T-helper 9 cell (primary cell): Measurements from ENCODE around the gene MRTFA.
"Not testable (repeated sequence)": the region's sequence is repeated elsewhere in the genome, so short reads cannot be mapped to it uniquely, and the experiment has no call there.

Experiments
- DNase-seq: peaks from one replicate; pipeline ENCODE4 v3.0.0-alpha.2; 2020

The MRTFA gene

GRCh38 chr22:40656651-40657050 is 20.1 kb upstream of the MRTFA start:
- not testable (repeated sequence) for DNase-seq

DNA sequence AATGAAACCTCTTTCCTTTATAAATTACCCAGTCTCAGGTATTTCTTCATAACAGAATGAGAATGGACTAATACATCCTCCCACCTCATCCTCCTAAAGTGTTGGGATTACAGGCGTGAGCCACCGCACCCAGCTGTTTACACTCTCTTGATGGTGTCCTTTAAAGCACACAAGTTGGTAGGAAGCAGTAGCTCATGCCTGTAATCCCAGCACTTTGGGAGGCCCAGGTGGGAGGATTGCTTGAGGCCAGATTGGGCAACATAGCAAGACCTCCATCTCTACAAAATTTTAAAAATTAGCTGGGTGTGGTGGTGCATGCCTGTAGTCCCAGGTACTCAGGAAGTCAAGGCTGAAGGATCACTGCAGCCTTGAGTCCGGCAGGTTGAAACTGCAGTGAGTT is 19.4 kb upstream of the MRTFA start:
- DNase-seq = not testable (repeated sequence)

DNA sequence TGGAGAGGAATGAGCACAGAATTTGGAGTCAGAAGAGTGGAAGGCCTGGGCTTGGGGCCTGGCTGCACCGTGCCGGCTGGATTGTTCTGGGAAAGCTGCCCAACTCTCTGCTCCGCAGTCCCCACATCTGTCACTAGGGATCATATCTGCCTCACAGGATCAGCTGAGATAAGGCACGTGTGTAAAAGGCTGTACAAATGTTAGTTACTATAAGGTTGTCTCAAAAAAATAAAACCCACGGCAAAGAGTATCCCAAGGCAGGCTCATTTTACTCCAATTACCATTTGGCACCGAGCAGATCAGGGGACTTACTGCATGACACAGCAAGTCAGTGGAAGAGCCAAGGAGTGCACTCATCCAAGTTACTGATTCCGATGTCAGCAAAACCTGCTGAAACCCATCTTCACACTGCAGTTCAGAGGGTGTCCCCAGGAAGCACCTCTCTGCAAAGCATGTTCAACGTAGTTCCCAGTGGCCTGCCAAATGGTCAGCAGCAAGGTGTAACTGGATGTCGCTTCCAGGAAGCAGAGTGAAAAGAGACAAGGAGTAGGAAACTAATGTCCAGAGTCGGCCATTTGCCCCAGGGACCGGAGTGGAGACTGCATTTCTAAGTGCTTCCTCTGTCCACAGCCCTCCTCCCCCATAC is 18.1 kb upstream of the MRTFA start:
- DNase-seq = no peak

GRCh38 chr22:40653361-40653760 is 16.8 kb upstream of the MRTFA start:
- DNase-seq = no peak

DNA sequence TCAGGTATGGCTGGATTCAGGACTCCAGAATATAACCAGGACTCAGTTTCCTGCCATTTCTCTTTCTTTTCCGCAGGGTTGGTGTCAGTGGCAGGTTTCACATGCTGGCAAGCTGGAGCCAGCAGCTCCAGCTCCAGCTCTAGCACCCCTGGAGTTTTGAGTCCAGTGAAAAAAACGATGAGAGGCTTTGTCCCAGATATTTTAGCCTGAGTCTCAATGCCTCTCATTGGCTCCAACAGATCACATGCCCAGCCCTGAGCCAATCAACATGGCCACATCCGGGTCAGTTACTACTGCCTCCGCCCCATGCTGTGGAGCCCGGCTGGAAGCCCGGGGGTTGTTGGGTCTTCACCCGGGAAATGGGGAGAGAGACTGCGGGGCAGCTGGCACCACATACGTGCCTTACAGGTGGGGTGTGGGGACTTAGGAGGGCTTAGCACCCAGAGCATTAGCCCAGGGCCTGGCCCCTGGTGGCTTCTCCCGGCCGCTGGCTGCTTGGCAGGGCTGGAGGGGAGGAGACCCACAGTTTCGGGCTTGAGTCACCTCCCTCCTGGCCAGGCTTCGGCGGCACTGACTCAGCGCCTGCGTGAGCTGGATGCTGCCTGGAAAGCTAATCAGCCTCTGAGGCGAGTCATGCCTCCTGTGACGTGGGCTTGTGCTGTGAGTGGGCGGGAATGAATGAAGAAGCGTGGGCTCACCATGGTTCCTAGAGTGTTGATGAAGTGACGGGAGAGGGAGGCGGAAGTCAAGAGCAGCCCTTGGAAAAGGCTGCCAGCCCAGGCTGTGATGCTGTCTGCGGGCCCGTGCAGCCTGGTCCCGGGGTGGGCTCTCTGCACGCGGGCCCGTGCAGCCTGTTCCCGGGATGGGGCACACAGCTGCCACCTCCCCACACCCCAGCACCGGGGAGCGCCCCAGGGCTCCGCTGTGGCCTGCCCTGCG is 15.3 kb upstream of the MRTFA start:
- DNase-seq = peak; percentile 63

- DNase-seq = no peak
These were observed 14.5 kb upstream of the MRTFA start for GRCh38 chr22:40651057-40651456.

- no peak for DNase-seq
These were observed 11.9 kb upstream of the MRTFA start for GRCh38 chr22:40648386-40648785.

- no peak for DNase-seq
These were observed 9.2 kb upstream of the MRTFA start for GRCh38 chr22:40645579-40646197.

GRCh38 chr22:40642316-40642715 is 5.8 kb upstream of the MRTFA start:
- DNase-seq = no peak

DNA sequence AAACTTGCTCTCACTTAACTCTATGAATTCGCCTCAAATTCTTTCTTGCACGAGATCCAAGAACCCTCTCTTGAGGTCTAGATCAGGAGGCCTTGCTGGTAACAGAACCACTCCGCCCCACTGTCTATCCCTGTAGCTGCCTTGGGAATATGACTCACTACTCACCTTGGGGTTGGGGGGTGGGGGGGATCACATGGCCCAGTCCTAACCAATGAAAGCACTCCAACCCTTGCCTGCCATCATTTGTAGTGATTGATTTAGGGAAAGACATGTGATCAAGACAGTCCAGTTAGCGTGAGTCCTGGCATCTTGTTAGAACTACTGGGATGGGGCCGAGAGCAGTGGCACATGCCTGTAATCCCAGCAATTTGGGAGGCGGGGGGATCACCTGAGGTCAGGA is 4.8 kb upstream of the MRTFA start:
- DNase-seq = no peak

DNA sequence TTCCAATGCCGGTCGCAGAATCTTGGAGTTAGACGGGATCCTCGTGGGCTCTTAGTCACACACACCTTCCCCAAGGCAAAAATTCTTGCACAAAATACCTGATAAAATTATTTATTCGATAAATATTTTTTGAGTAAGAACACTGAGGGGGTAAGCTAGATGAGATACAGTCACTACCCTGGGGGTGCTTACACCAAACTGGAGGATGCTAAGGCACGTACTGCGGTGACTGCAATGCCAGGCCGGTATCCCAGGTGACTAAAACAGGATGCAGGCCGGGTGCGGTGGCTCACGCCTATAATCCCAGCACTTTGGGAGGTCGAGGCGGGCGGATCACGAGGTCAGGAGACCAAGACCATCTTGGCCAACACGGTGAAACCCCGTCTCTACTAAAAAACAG is 1.7 kb upstream of the MRTFA start:
- no peak for DNase-seq

DNA sequence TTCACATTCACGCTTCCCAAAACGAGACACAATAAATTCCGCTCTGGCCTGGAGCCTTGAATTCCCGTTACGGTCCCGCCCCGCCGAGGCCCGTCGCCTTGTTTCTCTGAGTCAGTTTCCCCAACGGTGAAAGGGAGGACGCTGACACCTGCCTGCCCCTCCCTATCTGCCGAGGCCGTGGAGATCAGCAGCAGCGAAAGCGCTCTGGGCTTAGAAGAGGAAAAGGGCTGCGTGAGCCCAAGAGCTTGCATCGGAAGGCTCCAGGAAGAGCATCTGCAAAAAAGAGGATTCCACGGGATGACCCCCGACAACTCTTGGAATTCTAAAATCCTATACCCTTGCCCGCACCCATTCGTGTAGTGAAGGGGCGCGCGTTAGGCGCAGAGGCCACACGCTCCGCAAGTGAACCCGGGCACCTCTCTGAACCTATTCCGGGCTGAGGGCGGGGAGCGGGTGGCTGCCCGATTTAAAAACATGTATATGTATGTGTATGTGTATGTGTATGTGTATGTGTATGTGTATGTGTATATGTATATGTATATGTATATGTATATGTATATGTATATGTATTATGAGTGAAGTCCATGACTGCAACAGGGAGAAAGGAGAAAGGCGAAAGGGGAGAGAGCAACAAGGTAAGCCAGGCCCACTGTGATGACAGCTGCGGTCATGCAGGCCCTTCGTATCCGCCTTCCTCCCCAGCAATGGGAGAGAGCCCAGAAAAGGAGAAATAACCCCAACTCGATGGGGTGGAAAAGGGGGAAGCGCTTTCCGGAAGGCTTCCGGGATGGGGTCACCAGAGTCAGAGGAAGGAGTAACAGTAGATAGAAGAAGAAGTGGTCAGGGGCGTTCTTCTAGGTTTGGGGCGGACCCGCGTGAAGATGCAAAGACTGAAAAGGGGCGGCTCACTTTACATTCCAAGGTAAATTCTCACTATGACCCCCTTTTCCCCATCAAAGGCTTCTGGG is 948 bp upstream of the MRTFA start:
- DNase-seq = peak; percentile 26

- peak; percentile 9 for DNase-seq
These were observed 559 bp downstream of the MRTFA start for GRCh38 chr22:40635940-40636379.

DNA sequence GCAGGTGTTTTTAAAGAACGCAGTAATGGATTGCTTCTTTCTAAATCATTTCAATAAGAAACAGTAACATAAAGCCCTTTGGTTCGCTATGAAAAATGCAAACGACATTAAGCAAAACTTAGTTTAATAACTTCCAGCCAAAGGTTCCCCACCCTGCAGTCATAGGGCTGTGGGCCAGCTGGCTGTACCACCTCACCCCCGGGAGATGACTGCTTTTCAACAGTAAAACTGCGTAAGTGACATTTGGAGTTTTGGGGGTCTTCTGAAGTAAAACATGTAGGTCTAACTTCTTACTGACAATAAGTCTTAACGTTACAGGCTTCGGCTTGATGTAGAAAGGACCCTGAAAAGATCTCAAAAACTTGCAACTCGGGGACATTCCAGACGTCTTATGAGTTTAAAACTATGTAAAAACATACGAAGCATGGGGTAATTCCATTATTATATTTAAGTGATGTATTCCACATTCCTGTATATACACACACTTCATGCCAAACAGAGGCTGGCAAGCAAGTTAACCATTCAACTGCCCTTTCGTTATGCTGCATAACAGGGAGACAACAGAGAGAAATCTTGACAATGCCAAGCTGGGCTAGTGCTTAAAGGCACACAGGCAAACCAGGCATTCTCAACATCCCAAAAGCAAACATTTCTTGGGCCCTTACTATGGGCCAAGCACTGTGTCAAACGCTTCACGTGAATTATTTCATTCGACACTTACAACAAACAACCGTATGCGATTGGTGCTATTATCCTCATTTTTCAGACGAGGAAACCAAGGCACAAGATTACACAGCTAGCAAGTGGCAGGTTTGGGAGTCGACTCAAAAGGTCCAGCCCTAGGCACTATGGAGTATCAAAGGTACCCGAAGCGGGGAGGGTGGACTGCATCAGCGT is 1.2 kb downstream of the MRTFA start:
- DNase-seq = no peak

- DNase-seq = no peak
These were observed 2.2 kb downstream of the MRTFA start for GRCh38 chr22:40634119-40634903.

DNA sequence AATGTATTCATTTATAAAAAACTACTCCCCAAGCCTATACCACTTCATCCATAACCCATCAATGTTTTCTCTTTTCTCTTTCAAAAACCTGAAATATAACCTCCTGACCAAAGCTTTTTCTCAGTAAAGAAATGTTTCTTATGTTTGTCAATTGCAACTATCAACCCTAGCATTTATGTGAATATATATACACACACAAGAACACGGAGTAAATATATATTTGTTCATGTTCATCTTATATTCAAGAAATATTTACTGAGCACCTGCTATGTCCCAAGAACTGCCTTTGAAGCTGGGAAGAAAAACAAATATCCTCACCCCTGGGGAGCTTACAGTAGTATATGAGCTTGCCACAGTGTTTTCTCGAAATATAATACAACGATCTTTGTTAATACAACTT is 3.5 kb downstream of the MRTFA start:
- DNase-seq = no peak

DNA sequence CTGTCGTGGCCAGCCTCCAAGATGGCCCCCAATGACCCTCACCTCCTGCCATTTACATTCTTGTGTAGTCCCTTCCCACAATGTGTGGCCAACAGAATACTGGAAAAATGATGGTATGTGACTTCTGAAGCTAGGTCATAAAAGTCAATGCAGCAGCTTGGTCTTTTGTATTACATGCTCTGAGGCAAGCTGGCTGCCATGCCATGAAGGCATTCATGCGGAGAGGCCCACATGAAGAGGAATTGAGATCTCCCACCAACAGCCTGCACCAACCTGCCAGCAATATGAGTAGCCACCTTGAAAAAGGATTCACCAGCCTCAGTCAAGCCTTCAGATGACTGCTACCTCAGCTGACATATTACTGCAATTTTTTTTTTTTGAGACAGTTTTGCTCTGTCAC is 4.6 kb downstream of the MRTFA start:
- DNase-seq = no peak

DNA sequence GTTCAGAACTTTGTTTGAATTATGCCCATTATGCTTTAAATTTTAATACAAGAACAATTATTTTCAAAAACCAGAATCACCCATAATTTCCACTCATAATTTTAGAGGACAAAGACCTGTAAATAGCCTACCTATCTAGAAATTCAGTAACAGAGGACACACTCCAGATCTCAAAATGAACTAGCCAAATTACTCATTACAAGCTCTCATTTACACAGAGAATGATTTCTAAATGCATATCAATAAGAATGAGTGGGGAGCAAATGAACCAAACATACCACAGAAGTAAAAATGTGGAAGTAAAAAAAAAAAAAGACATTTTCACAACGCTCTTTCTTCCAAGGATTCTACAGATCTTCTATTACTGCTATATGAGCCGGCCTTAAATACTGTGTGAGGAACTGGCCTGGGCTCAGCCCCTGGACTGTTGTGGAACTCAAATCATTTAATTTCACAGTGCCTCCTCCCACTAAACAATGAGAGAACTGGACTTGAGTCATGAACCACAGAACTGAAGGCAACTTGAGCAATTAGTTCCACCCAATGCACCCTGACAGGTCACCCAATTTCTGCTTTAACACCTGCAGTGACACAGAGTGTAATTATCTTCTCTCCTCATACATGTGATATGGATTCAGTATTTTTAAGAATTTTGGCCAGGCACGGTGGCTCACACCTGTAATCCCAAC is 8.0 kb downstream of the MRTFA start:
- no peak for DNase-seq

- no peak for DNase-seq
These were observed 8.9 kb downstream of the MRTFA start for GRCh38 chr22:40627612-40628011.

DNA sequence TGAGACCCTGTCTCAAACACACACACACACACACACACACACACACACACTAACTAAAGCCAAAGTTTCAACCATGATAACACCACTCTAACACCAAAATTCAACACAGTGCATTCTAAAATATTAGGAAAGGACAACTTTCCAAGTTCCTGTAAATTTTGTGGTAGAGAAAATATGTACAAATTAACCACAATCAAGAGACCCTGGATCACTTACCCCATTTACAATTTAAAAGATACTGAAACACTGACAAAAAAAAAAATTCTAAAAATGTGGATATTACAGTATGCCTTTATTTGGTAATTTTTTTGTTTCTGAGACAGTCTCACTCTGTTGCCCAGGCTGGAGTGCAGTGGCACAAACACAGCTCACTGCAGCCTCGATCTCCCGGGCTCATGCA is 9.7 kb downstream of the MRTFA start:
- DNase-seq = no peak
